ENCODE measurements around the gene GRIK2. TPM values are rescaled to one million over a fixed set of nuclear protein-coding genes. Genes with fewer than 3 reads are reported as not detected.

GRIK2 gene
- total and polyA plus RNA-seq, 2 donors (not counting 3 experiments of a cell fraction or from before 2014, with no cell fraction given), result not detected

DNA sequence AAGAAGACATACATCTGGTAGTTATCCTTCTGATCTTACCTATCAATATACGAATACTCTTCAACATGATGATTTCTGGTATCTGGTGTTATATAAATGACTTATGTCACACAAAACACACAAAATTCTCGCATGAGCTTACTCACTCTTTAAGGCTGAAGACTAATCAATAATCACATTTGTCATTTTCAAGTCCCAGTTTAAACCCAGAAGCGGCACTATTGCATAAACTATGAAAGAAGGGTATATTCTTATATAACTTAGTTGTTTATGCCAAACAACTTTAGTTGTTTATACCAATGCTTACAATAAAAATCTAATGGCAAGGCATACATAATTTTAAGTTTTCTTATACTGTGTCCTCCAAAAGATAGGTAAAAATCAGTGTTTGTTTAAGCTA lies 293.1 kb downstream of the GRIK2 start:
- no peaks in the 10 kb centered on the region for H4K20me1 ChIP-seq (replicated peaks; ENCODE audit: control insufficient read depth, extremely low read depth, insufficient read depth, low read length)

More for the DNA sequence above, 293.1 kb downstream of the GRIK2 start:
- Histone ChIP-seq H3K4me1 (ENCODE audit: control insufficient read depth, extremely low read depth, insufficient read depth, low read length) (no peaks in the 10 kb centered on the region), H3K9me1 (replicated peaks; ENCODE audit: control insufficient read depth, extremely low read depth, insufficient read depth, low read length) (no peaks in the 10 kb centered on the region), H3K4me3 (replicated peaks in 1 of 3; ENCODE audit: insufficient read depth in 1 of 3, low read depth in 1 of 3, low read length in 3 of 3) (no peak overlapping the region), H3K4me2 (ENCODE audit: insufficient read depth, low read length) (no peak overlapping the region), H3K9ac (replicated peaks; ENCODE audit: extremely low read depth, insufficient read depth, low read length) (no peak overlapping the region), H3K27ac (ENCODE audit: insufficient read depth, low read depth, low read length) (no peak overlapping the region), H3K27me3 (ENCODE audit: control insufficient read depth in 2 of 2, insufficient read depth in 2 of 2, low read length in 2 of 2) (no peaks in the 10 kb centered on the region), H3K79me2 (ENCODE audit: control insufficient read depth, insufficient read depth, low read length) (no peaks in the 10 kb centered on the region), H3K9me3 (replicated peaks; ENCODE audit: control insufficient read depth, insufficient read depth, low read length) (no peaks in the 10 kb centered on the region), H2AFZ (ENCODE audit: low read depth, low read length) (no peak overlapping the region), H3K36me3 (ENCODE audit: control insufficient read depth in 2 of 2, extremely low read depth in 1 of 2, insufficient read depth in 2 of 2, low read length in 2 of 2) (no peaks in the 10 kb centered on the region)
- TF ChIP-seq MYC (IDR thresholded peaks at IDR 0.05; ENCODE audit: low read depth, low read length) (no peak), FOS (IDR thresholded peaks at IDR 0.05; ENCODE audit: borderline replicate concordance, insufficient read depth, low read length) (no peak), POLR2A (IDR thresholded peaks at IDR 0.05; ENCODE audit: low read depth, low read length) (no peak), POLR2AphosphoS5 (IDR thresholded peaks at IDR 0.05; ENCODE audit: insufficient read depth, low read depth, low read length) (no peak), EZH2 (IDR thresholded peaks at IDR 0.05; ENCODE audit: borderline replicate concordance, low read depth, low read length, severe bottlenecking) (no peak), JUN (IDR thresholded peaks at IDR 0.05; ENCODE audit: borderline replicate concordance, insufficient read depth, insufficient read length, low read depth) (no peak)
- TF ChIP-seq, protein P1, sequence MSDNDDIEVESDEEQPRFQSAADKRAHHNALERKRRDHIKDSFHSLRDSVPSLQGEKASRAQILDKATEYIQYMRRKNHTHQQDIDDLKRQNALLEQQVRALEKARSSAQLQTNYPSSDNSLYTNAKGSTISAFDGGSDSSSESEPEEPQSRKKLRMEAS (IDR thresholded peaks at IDR 0.05; ENCODE audit: insufficient read depth, insufficient read length), result no peak
- TF ChIP-seq, protein P2, sequence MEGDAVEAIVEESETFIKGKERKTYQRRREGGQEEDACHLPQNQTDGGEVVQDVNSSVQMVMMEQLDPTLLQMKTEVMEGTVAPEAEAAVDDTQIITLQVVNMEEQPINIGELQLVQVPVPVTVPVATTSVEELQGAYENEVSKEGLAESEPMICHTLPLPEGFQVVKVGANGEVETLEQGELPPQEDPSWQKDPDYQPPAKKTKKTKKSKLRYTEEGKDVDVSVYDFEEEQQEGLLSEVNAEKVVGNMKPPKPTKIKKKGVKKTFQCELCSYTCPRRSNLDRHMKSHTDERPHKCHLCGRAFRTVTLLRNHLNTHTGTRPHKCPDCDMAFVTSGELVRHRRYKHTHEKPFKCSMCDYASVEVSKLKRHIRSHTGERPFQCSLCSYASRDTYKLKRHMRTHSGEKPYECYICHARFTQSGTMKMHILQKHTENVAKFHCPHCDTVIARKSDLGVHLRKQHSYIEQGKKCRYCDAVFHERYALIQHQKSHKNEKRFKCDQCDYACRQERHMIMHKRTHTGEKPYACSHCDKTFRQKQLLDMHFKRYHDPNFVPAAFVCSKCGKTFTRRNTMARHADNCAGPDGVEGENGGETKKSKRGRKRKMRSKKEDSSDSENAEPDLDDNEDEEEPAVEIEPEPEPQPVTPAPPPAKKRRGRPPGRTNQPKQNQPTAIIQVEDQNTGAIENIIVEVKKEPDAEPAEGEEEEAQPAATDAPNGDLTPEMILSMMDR (IDR thresholded peaks at IDR 0.05; ENCODE audit: extremely low read depth in 1 of 2, insufficient read depth in 1 of 2, low read depth in 1 of 2, low read length in 2 of 2), result no peak
- dilution Hi-C loops (cut with MboI; ENCODE audit: extremely low pct_ligation_motif_present, low sequenced_read_pairs) (no loop called here), intact Hi-C loops (cut with micrococcal nuclease) (no loop called here)
- POLR2A ChIA-PET, result no interaction called here
- FAIRE-seq, result no peak
- CTCF ChIA-PET, result interaction anchor here (1.0 to 1.2 kb wide), 2 partner anchors 9 to 232 kb away, joined by 3 read pairs; no protein-coding TSS in a partner anchor
- no peak for DNase-seq (ENCODE audit: low read depth, low spot score)
- BruUV-seq (replicated peaks), result no TSS peak

Measured in endothelial cell of umbilical vein (primary cell).